ENCODE data around the gene PTPN7.

GRCh38 chr1:202163281-202164270 is 3.2 kb upstream of the PTPN7 start:
- TF ChIP-seq, protein P1, sequence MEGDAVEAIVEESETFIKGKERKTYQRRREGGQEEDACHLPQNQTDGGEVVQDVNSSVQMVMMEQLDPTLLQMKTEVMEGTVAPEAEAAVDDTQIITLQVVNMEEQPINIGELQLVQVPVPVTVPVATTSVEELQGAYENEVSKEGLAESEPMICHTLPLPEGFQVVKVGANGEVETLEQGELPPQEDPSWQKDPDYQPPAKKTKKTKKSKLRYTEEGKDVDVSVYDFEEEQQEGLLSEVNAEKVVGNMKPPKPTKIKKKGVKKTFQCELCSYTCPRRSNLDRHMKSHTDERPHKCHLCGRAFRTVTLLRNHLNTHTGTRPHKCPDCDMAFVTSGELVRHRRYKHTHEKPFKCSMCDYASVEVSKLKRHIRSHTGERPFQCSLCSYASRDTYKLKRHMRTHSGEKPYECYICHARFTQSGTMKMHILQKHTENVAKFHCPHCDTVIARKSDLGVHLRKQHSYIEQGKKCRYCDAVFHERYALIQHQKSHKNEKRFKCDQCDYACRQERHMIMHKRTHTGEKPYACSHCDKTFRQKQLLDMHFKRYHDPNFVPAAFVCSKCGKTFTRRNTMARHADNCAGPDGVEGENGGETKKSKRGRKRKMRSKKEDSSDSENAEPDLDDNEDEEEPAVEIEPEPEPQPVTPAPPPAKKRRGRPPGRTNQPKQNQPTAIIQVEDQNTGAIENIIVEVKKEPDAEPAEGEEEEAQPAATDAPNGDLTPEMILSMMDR (tag by site-specific recombination; IDR thresholded peaks at IDR 0.05), result no peak
- TF ChIP-seq ZNF274 (IDR thresholded peaks at IDR 0.05; ENCODE audit: low read length) (no peak), ZNF274 (tag by site-specific recombination; IDR thresholded peaks at IDR 0.05; ENCODE audit: borderline replicate concordance) (no peak), ZNF133 (tag by site-specific recombination; IDR thresholded peaks at IDR 0.05) (no peak), ZNF549 (tag by site-specific recombination; IDR thresholded peaks at IDR 0.05) (no peak), ZNF426 (tag by site-specific recombination; IDR thresholded peaks at IDR 0.05) (no peak)

Data from HEK293 (cell line).